ENCODE results near the gene PRR15.

DNA sequence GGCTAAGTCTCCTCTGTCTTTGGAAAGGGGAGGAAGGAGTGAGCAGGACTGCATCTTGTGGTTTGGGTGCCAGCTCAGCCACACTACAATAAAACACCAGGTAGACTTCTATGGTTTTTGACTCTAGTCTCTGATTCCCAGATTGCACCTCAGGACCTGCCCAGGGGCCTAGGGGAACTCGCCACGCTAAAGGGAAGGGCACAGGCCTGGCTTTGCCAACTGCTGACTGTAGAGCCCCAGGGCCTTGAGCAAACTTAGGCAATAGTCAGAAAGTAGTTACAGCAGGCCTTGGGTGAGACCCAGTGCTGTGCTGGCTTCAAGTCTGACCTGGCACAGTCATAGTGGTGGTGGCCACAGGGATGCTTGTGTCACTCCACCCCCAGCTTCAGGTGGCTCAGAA, 24.2 kb upstream of the PRR15 start:
- no peak for TF ChIP-seq POLR2A (IDR thresholded peaks at IDR 0.05)
- TF ChIP-seq CTCF (IDR thresholded peaks at IDR 0.05), result no peak
- no peak for TF ChIP-seq EP300 (IDR thresholded peaks at IDR 0.05)
